Measurements from ENCODE around the gene BRD4. TPM values are rescaled to one million over a fixed set of nuclear protein-coding genes. Genes with fewer than 3 reads are reported as not detected.

BRD4 gene
- total and polyA plus RNA-seq, 2 donors (not counting 3 experiments of a cell fraction or from before 2014, with no cell fraction given): 14.9 to 125 TPM

GRCh38 chr19:15269806-15270205, 62.5 kb downstream of the BRD4 start:
- Histone ChIP-seq H3K9me3 (replicated peaks; ENCODE audit: control insufficient read depth, insufficient read depth, low read length) (no peaks in the 10 kb centered on the region), H3K4me2 (ENCODE audit: insufficient read depth, low read length) (no peak overlapping the region), H3K27me3 (ENCODE audit: control insufficient read depth in 2 of 2, insufficient read depth in 2 of 2, low read length in 2 of 2) (no peaks in the 10 kb centered on the region), H3K79me2 (ENCODE audit: control insufficient read depth, insufficient read depth, low read length) (peaks cover 86% of the 10 kb centered on the region), H3K9me1 (replicated peaks; ENCODE audit: control insufficient read depth, extremely low read depth, insufficient read depth, low read length) (no peaks in the 10 kb centered on the region), H3K36me3 (ENCODE audit: control insufficient read depth in 2 of 2, extremely low read depth in 1 of 2, insufficient read depth in 2 of 2, low read length in 2 of 2) (peaks cover 2 to 31% of the 10 kb centered on the region in 2 experiments), H3K9ac (replicated peaks; ENCODE audit: extremely low read depth, insufficient read depth, low read length) (no peak overlapping the region), H2AFZ (ENCODE audit: low read depth, low read length) (no peak overlapping the region), H4K20me1 (replicated peaks; ENCODE audit: control insufficient read depth, extremely low read depth, insufficient read depth, low read length) (peaks cover 8% of the 10 kb centered on the region), H3K4me1 (ENCODE audit: control insufficient read depth, extremely low read depth, insufficient read depth, low read length) (peaks cover 11% of the 10 kb centered on the region), H3K4me3 (replicated peaks in 1 of 3; ENCODE audit: insufficient read depth in 1 of 3, low read depth in 1 of 3, low read length in 3 of 3) (no peak overlapping the region), H3K27ac (ENCODE audit: insufficient read depth, low read depth, low read length) (no peak overlapping the region)
- intact Hi-C loops (cut with micrococcal nuclease): no loop called here
- dilution Hi-C loops (cut with MboI; ENCODE audit: extremely low pct_ligation_motif_present, low sequenced_read_pairs): no loop called here
- ChIA-PET POLR2A (no interaction called here), CTCF (interaction anchor here (0.6 kb wide), 1 partner anchor 178 kb away, joined by 3 read pairs; no protein-coding TSS in a partner anchor)
- DNase-seq (ENCODE audit: low read depth, low spot score) (no peak), FAIRE-seq (no peak)
- TF ChIP-seq GATA2 (IDR thresholded peaks at IDR 0.05; ENCODE audit: insufficient read depth, insufficient read length, low read depth, low read length): no peak
- no peak for TF ChIP-seq MYC (IDR thresholded peaks at IDR 0.05; ENCODE audit: low read depth, low read length)
- TF ChIP-seq, protein P1, sequence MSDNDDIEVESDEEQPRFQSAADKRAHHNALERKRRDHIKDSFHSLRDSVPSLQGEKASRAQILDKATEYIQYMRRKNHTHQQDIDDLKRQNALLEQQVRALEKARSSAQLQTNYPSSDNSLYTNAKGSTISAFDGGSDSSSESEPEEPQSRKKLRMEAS (IDR thresholded peaks at IDR 0.05; ENCODE audit: insufficient read depth, insufficient read length): no peak
- TF ChIP-seq POLR2A (IDR thresholded peaks at IDR 0.05; ENCODE audit: low read depth, low read length): no peak
- TF ChIP-seq, protein P2, sequence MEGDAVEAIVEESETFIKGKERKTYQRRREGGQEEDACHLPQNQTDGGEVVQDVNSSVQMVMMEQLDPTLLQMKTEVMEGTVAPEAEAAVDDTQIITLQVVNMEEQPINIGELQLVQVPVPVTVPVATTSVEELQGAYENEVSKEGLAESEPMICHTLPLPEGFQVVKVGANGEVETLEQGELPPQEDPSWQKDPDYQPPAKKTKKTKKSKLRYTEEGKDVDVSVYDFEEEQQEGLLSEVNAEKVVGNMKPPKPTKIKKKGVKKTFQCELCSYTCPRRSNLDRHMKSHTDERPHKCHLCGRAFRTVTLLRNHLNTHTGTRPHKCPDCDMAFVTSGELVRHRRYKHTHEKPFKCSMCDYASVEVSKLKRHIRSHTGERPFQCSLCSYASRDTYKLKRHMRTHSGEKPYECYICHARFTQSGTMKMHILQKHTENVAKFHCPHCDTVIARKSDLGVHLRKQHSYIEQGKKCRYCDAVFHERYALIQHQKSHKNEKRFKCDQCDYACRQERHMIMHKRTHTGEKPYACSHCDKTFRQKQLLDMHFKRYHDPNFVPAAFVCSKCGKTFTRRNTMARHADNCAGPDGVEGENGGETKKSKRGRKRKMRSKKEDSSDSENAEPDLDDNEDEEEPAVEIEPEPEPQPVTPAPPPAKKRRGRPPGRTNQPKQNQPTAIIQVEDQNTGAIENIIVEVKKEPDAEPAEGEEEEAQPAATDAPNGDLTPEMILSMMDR (IDR thresholded peaks at IDR 0.05; ENCODE audit: extremely low read depth in 1 of 2, insufficient read depth in 1 of 2, low read depth in 1 of 2, low read length in 2 of 2): no peak
- TF ChIP-seq POLR2AphosphoS5 (IDR thresholded peaks at IDR 0.05; ENCODE audit: insufficient read depth, low read depth, low read length): no peak
- no peak for TF ChIP-seq JUN (IDR thresholded peaks at IDR 0.05; ENCODE audit: borderline replicate concordance, insufficient read depth, insufficient read length, low read depth)
- TF ChIP-seq EZH2 (IDR thresholded peaks at IDR 0.05; ENCODE audit: borderline replicate concordance, low read depth, low read length, severe bottlenecking): no peak
- TF ChIP-seq FOS (IDR thresholded peaks at IDR 0.05; ENCODE audit: borderline replicate concordance, insufficient read depth, low read length): no peak
- no TSS peak for BruUV-seq (replicated peaks)
